GM13976 (cell line): ENCODE measurements around the gene DAB1.

ENCODE experiments used
- DNase-seq: peaks from one replicate; pipeline ENCODE4 v3.0.0; 2012; ENCODE audit warnings: low spot score
- in situ Hi-C: fragments of 300-500 bp; cut with MboI; formaldehyde crosslinking; loops from one replicate; pipeline ENCODE4 v1.12.0; 2022; ENCODE audit warnings: low sequenced_read_pairs, mixed read lengths, inconsistent platforms; ENCODE audit not compliant: unreplicated experiment
- TF ChIP-seq, protein P1 (sequence below): IDR thresholded peaks from 2 replicates; pipeline ENCODE4 v1.5.1; 2012; ENCODE audit warnings: borderline replicate concordance, mild to moderate bottlenecking; ENCODE audit not compliant: insufficient read depth; ENCODE audit errors: extremely low read depth, missing control alignments, control extremely low read depth

The DAB1 gene

DNA sequence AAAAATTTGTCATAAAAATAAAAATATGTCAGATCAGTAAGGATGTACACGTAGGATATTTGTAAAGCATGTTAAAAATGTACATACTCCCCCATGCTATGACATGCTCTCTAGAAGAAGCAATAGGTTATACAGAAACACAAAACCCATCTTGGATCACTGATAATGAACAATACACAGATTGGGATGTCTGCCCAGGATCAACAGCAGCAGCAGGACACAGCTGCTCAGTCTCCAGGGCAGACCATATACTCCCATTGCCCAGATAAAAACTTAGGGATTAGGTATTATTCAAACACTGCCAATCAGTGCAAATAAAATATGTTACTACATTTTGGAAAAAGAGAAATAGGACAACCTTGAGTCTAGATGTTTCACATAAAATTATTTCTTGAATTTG is 39.0 kb downstream of the DAB1 start:
- in situ Hi-C loops = no loop called here
- no peak for DNase-seq
- TF ChIP-seq, protein P1, sequence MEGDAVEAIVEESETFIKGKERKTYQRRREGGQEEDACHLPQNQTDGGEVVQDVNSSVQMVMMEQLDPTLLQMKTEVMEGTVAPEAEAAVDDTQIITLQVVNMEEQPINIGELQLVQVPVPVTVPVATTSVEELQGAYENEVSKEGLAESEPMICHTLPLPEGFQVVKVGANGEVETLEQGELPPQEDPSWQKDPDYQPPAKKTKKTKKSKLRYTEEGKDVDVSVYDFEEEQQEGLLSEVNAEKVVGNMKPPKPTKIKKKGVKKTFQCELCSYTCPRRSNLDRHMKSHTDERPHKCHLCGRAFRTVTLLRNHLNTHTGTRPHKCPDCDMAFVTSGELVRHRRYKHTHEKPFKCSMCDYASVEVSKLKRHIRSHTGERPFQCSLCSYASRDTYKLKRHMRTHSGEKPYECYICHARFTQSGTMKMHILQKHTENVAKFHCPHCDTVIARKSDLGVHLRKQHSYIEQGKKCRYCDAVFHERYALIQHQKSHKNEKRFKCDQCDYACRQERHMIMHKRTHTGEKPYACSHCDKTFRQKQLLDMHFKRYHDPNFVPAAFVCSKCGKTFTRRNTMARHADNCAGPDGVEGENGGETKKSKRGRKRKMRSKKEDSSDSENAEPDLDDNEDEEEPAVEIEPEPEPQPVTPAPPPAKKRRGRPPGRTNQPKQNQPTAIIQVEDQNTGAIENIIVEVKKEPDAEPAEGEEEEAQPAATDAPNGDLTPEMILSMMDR = no peak

DNA sequence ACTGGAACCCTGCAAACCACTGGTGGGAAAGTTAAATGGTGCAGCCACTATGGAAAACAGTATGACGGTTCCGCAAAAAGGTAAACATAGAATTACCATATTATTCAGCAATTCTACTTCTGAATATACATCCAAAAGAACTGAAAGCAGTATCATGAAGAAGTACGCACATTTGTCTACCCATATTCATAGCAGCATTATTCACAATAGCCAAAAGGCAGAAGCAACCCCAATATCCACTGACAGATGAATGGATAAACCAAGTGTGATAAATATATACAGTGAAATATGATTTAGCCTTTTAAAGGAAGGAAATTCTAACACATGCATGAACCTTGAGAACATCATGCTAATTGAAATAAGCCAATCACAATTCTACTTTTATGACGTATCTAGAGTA is 39.6 kb downstream of the DAB1 start:
- in situ Hi-C loops = no loop called here
- TF ChIP-seq, protein P1 = no peak

DNA sequence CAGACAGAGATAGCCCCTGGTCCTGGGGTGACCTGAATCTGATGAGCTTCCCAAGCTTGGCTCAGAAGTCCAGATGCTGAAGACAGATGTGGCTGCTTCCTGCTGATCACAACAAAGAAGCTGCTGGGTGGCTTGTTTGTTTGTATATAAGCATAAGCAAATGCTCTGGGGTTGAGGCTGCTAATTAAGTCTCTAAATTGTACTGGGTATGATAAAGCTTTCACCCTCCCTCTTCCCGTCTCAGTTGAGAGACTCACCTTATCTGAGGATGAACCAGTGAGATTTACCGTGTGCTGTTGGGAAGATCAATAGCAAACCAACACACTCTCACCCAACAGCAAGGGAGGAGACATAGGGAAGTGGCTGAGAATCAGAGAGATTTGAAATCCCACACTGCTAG is 42.0 kb downstream of the DAB1 start:
- no peak for DNase-seq
- TF ChIP-seq, protein P1 = no peak

More for the DNA sequence above, 39.6 kb downstream of the DAB1 start:
- no peak for DNase-seq

DNA sequence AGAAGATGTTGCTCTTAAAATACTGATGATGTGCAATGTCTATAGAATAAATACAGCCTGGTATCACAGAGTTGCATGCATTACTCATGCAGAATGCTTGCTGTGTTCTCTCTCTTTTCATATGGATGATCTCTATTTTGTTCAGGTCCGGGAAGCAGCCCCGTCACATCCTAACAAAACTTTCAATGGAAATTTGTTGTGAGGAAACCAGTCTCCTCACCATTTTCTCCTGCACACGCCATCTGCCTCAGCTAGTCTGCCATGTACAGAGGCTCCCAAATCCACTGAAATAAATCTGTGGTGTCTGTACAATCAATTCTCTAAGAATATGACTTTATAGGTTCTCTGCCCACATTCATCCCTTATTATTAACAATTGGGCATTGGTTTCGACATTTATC is 42.4 kb downstream of the DAB1 start:
- in situ Hi-C loops = no loop called here
- TF ChIP-seq, protein P1 = no peak
- DNase-seq = no peak

More for the DNA sequence above, 42.0 kb downstream of the DAB1 start:
- in situ Hi-C loops = no loop called here

DNA sequence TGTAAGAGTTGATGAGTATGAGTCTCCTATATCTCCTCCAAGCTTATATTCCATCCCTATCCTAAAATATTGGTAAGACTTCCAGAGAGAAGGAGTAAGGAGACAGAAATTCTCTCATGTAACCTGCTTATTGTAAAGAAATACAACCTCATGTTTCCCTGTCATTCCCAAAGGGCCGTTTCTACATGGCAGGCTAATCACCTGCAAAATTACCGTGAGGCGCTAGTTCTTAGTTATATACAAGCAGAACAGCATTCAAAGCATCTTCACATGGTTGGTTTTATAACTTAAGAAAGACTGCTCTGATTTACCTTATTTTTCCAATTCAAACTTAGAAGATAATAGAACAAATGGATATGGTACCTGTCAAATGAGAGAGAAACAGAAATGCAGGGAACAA is 42.9 kb downstream of the DAB1 start:
- no peak for DNase-seq
- TF ChIP-seq, protein P1 = no peak
- in situ Hi-C loops = no loop called here

DNA sequence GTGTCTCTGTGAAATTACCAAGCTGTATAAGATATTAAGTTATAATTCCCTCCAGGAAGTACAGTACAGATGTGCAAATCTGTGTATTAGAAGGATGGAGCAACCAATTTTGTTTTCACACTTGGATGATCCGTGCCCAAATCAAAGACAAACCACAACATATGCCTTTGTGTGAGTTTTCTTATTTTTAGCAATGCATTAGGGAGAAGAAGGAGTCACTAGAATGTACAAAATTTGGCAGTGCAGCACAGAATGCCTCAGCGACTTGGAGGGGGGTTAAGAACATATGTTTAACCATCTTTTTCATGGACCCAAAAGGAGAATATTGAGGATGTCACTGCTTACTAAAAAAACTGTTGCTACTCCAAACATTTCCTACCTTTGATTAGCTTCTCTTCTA is 45.3 kb downstream of the DAB1 start:
- in situ Hi-C loops = no loop called here
- TF ChIP-seq, protein P1 = no peak
- DNase-seq = no peak
